Upper lobe of left lung (tissue), 4 donors: Measurements from ENCODE around the gene KRTAP9-7.
"Not testable (repeated sequence)": the region's sequence is repeated elsewhere in the genome, so short reads cannot be mapped to it uniquely, and the experiment has no call there.

Source experiments
- CTCF ChIP-seq, 6 experiments: fragments of 450-650 bp in 4 of 6; fragments of 200-600 bp in 2 of 6; sonication (generic) in 2 of 6; IDR thresholded peaks; one replicate each; pipeline ENCODE4 v1.5.1; 2016 to 2019; ENCODE audit warnings: antibody characterized with exemption in 6 of 6
- EP300 ChIP-seq, 4 donors: sonication (generic); formaldehyde crosslinking; IDR thresholded peaks; one replicate each; pipeline ENCODE4 v1.5.1; 2017; ENCODE audit warnings: antibody characterized with exemption in 4 of 4, control low read depth in 2 of 4
- POLR2AphosphoS5 ChIP-seq, 2 donors: sonication (generic); formaldehyde crosslinking; IDR thresholded peaks; one replicate each; pipeline ENCODE4 v1.5.1; 2017; ENCODE audit warnings: antibody characterized with exemption in 2 of 2

- TF ChIP-seq EP300, POLR2AphosphoS5, CTCF (IDR thresholded peaks at IDR 0.05): not testable (repeated sequence)
These were observed 28.3 kb upstream of the KRTAP9-7 start for GRCh38 chr17:41246995-41247787.
